ENCODE data around the gene KERA.

GRCh38 chr12:91064640-91065039, 6.8 kb upstream of the KERA start:
- TF ChIP-seq CTCF (conservative IDR thresholded peaks at IDR 0.05; ENCODE audit: low read length), result no peak
- no peak for TF ChIP-seq EZH2phosphoT487 (IDR thresholded peaks at IDR 0.05; ENCODE audit: borderline replicate concordance)
